ENCODE measurements around the gene PHF21A. TPM values are rescaled to one million over a fixed set of nuclear protein-coding genes. Genes with fewer than 3 reads are reported as not detected.

Gene PHF21A
- total RNA-seq, 2 experiments from 2014 or later = 45.4 to 49.0 TPM

GRCh38 chr11:45964911-45965389 lies 156.3 kb downstream of the PHF21A start:
- peak; percentile 81 for ATAC-seq (ENCODE audit: low read depth)
- DNase-seq = peak; percentile 33
- Mint-ChIP-seq H3K27ac (no peak overlapping the region), H3K9me3 (no peaks in the 10 kb centered on the region), H3K36me3 (peaks cover 16% of the 10 kb centered on the region), H3K4me1 (no peaks in the 10 kb centered on the region), H3K4me3 (no peak overlapping the region), H3K27me3 (no peaks in the 10 kb centered on the region)
- POLR2A ChIA-PET = interaction anchor here (1.1 kb wide), 2 partner anchors 136 to 194 kb away, joined by 3 read pairs; no protein-coding TSS in a partner anchor

- ATAC-seq (ENCODE audit: low read depth) (no peak), DNase-seq (no peak)
- no peak overlapping the region for H3K4me3 Mint-ChIP-seq
- no peaks in the 10 kb centered on the region for H3K27me3 Mint-ChIP-seq
- H3K4me1 Mint-ChIP-seq = no peaks in the 10 kb centered on the region
- H3K36me3 Mint-ChIP-seq = peaks cover 9% of the 10 kb centered on the region
- POLR2A ChIA-PET = no interaction called here
- H3K27ac Mint-ChIP-seq = no peak overlapping the region
- no peaks in the 10 kb centered on the region for H3K9me3 Mint-ChIP-seq
Measured at GRCh38 chr11:45961751-45962240, 159.5 kb downstream of the PHF21A start.

- no peak overlapping the region for H3K4me3 Mint-ChIP-seq
- no peak overlapping the region for H3K27ac Mint-ChIP-seq
- H3K27me3 Mint-ChIP-seq = no peaks in the 10 kb centered on the region
- no peaks in the 10 kb centered on the region for H3K4me1 Mint-ChIP-seq
- no peak for DNase-seq
- no peaks in the 10 kb centered on the region for H3K9me3 Mint-ChIP-seq
- no peak for ATAC-seq (ENCODE audit: low read depth)
- POLR2A ChIA-PET = no interaction called here
- peaks cover 9% of the 10 kb centered on the region for H3K36me3 Mint-ChIP-seq
Measured at GRCh38 chr11:45960387-45961095, 160.7 kb downstream of the PHF21A start.

GRCh38 chr11:45959851-45960250 lies 161.4 kb downstream of the PHF21A start:
- H3K4me1 Mint-ChIP-seq = no peaks in the 10 kb centered on the region
- DNase-seq (no peak), ATAC-seq (ENCODE audit: low read depth) (no peak)
- H3K27ac Mint-ChIP-seq = no peak overlapping the region
- no peak overlapping the region for H3K4me3 Mint-ChIP-seq
- no peaks in the 10 kb centered on the region for H3K9me3 Mint-ChIP-seq
- no peaks in the 10 kb centered on the region for H3K27me3 Mint-ChIP-seq
- POLR2A ChIA-PET = no interaction called here
- peaks cover 9% of the 10 kb centered on the region for H3K36me3 Mint-ChIP-seq

GRCh38 chr11:45949992-45950407 lies 171.3 kb downstream of the PHF21A start:
- H3K36me3 Mint-ChIP-seq = peaks cover 15% of the 10 kb centered on the region
- no peak for ATAC-seq (ENCODE audit: low read depth)
- no peak overlapping the region for H3K4me3 Mint-ChIP-seq
- H3K4me1 Mint-ChIP-seq = no peaks in the 10 kb centered on the region
- DNase-seq = no peak
- H3K27me3 Mint-ChIP-seq = no peaks in the 10 kb centered on the region
- no peaks in the 10 kb centered on the region for H3K9me3 Mint-ChIP-seq
- POLR2A ChIA-PET = no interaction called here
- H3K27ac Mint-ChIP-seq = no peak overlapping the region

GRCh38 chr11:45948356-45948755 lies 172.9 kb downstream of the PHF21A start:
- no peaks in the 10 kb centered on the region for H3K4me1 Mint-ChIP-seq
- DNase-seq (no peak), ATAC-seq (ENCODE audit: low read depth) (no peak)
- H3K27ac Mint-ChIP-seq = no peak overlapping the region
- H3K36me3 Mint-ChIP-seq = peaks cover 15% of the 10 kb centered on the region
- POLR2A ChIA-PET = interaction anchor here (0.6 kb wide), 1 partner anchor 9 kb away, joined by 4 read pairs; no protein-coding TSS in a partner anchor
- H3K9me3 Mint-ChIP-seq = no peaks in the 10 kb centered on the region
- H3K4me3 Mint-ChIP-seq = no peak overlapping the region
- no peaks in the 10 kb centered on the region for H3K27me3 Mint-ChIP-seq

GRCh38 chr11:45947885-45948284 lies 173.4 kb downstream of the PHF21A start:
- no peaks in the 10 kb centered on the region for H3K9me3 Mint-ChIP-seq
- H3K4me1 Mint-ChIP-seq = no peaks in the 10 kb centered on the region
- no peak overlapping the region for H3K27ac Mint-ChIP-seq
- ATAC-seq (ENCODE audit: low read depth) (no peak), DNase-seq (no peak)
- no peak overlapping the region for H3K4me3 Mint-ChIP-seq
- peaks cover 15% of the 10 kb centered on the region for H3K36me3 Mint-ChIP-seq
- no peaks in the 10 kb centered on the region for H3K27me3 Mint-ChIP-seq
- POLR2A ChIA-PET = no interaction called here

- ATAC-seq (ENCODE audit: low read depth) = no peak
- Mint-ChIP-seq H3K27ac (no peak overlapping the region), H3K36me3 (peaks cover 15% of the 10 kb centered on the region), H3K9me3 (no peaks in the 10 kb centered on the region), H3K4me3 (no peak overlapping the region), H3K4me1 (no peaks in the 10 kb centered on the region), H3K27me3 (no peaks in the 10 kb centered on the region)
- DNase-seq = no peak
- POLR2A ChIA-PET = interaction anchor here (0.6 kb wide), 1 partner anchor 175 kb away, joined by 4 read pairs; no protein-coding TSS in a partner anchor
Measured at GRCh38 chr11:45945397-45945999, 175.8 kb downstream of the PHF21A start.

- POLR2A ChIA-PET = no interaction called here
- no peak for DNase-seq
- ATAC-seq (ENCODE audit: low read depth) = no peak
- Mint-ChIP-seq H3K27me3 (no peaks in the 10 kb centered on the region), H3K36me3 (peaks cover 10% of the 10 kb centered on the region), H3K4me3 (no peak overlapping the region), H3K9me3 (no peaks in the 10 kb centered on the region), H3K27ac (no peak overlapping the region), H3K4me1 (no peaks in the 10 kb centered on the region)
Measured at GRCh38 chr11:45942381-45942780, 178.9 kb downstream of the PHF21A start.

GRCh38 chr11:45941285-45941684 lies 180.0 kb downstream of the PHF21A start:
- Mint-ChIP-seq H3K36me3 (peaks cover 4% of the 10 kb centered on the region), H3K4me3 (no peak overlapping the region), H3K27ac (no peak overlapping the region), H3K4me1 (no peaks in the 10 kb centered on the region), H3K9me3 (no peaks in the 10 kb centered on the region), H3K27me3 (no peaks in the 10 kb centered on the region)
- POLR2A ChIA-PET = no interaction called here
- DNase-seq (no peak), ATAC-seq (ENCODE audit: low read depth) (no peak)

GRCh38 chr11:45939836-45940235 lies 181.4 kb downstream of the PHF21A start:
- ATAC-seq (ENCODE audit: low read depth) (no peak), DNase-seq (no peak)
- Mint-ChIP-seq H3K36me3 (no peaks in the 10 kb centered on the region), H3K4me3 (no peak overlapping the region), H3K27me3 (no peaks in the 10 kb centered on the region), H3K9me3 (no peaks in the 10 kb centered on the region), H3K4me1 (no peaks in the 10 kb centered on the region), H3K27ac (no peak overlapping the region)
- POLR2A ChIA-PET = interaction anchor here (0.6 kb wide), 1 partner anchor 9 kb away, joined by 4 read pairs; no protein-coding TSS in a partner anchor

- POLR2A ChIA-PET = no interaction called here
- no peak overlapping the region for H3K27ac Mint-ChIP-seq
Measured at GRCh38 chr11:45937916-45938315, 183.3 kb downstream of the PHF21A start.

GRCh38 chr11:45936511-45937054 lies 184.7 kb downstream of the PHF21A start:
- ATAC-seq (ENCODE audit: low read depth) (no peak), DNase-seq (no peak)
- no peaks in the 10 kb centered on the region for H3K4me1 Mint-ChIP-seq
- no peaks in the 10 kb centered on the region for H3K27me3 Mint-ChIP-seq
- H3K27ac Mint-ChIP-seq = no peak overlapping the region
- POLR2A ChIA-PET = no interaction called here
- no peaks in the 10 kb centered on the region for H3K36me3 Mint-ChIP-seq
- H3K9me3 Mint-ChIP-seq = no peaks in the 10 kb centered on the region
- no peak overlapping the region for H3K4me3 Mint-ChIP-seq

More at GRCh38 chr11:45937916-45938315, 183.3 kb downstream of the PHF21A start:
- H3K36me3 Mint-ChIP-seq = no peaks in the 10 kb centered on the region
- H3K4me3 Mint-ChIP-seq = no peak overlapping the region
- DNase-seq (no peak), ATAC-seq (ENCODE audit: low read depth) (no peak)
- H3K27me3 Mint-ChIP-seq = no peaks in the 10 kb centered on the region
- no peaks in the 10 kb centered on the region for H3K4me1 Mint-ChIP-seq
- H3K9me3 Mint-ChIP-seq = no peaks in the 10 kb centered on the region

All from activated naive CD8-positive, alpha-beta T cell treated with anti-CD3 and anti-CD28 coated beads, Interleukin-2, amount 10 ng/mL, durations not matched to agents 7 days and 5 days (primary cell).